IMR-90 (cell line): Measurements from ENCODE around the gene TP53BP1.

Experiments
- CEBPB ChIP-seq: IDR thresholded peaks from 2 replicates; pipeline ENCODE4 v1.6.1; 2012; ENCODE audit warnings: low read depth, low read length, improper control_type of control experiment
- CTCF ChIP-seq: conservative IDR thresholded peaks from 2 replicates; pipeline ENCODE4 v1.5.1; 2012; ENCODE audit warnings: mild to moderate bottlenecking, low read depth, low read length, improper control_type of control experiment
- ELK1 ChIP-seq: fragments of 150-350 bp; IDR thresholded peaks from 2 replicates; pipeline ENCODE4 v1.6.1; 2016; ENCODE audit warnings: low read depth, mild to moderate bottlenecking, low read length, moderate library complexity, borderline replicate concordance
- FOS ChIP-seq: fragments of 150-350 bp; IDR thresholded peaks from 2 replicates; pipeline ENCODE4 v1.6.1; 2016; ENCODE audit warnings: low read depth, low read length
- NFE2L2 ChIP-seq: fragments of 150-350 bp; IDR thresholded peaks from 2 replicates; pipeline ENCODE4 v1.6.1; 2016; ENCODE audit warnings: low read depth, mild to moderate bottlenecking, low read length
- POLR2A ChIP-seq: IDR thresholded peaks from 2 replicates; pipeline ENCODE4 v1.6.1; 2012; ENCODE audit warnings: mild to moderate bottlenecking, low read depth, low read length
- RAD21 ChIP-seq: IDR thresholded peaks from 2 replicates; pipeline ENCODE4 v1.6.1; 2012; ENCODE audit warnings: low read length, improper control_type of control experiment
- RCOR1 ChIP-seq: IDR thresholded peaks from 2 replicates; pipeline ENCODE4 v1.6.1; 2012; ENCODE audit warnings: mild to moderate bottlenecking, low read length, improper control_type of control experiment; ENCODE audit not compliant: insufficient replicate concordance
- SMC3 ChIP-seq: fragments of 150-350 bp; IDR thresholded peaks from 2 replicates; pipeline ENCODE4 v1.6.1; 2016; ENCODE audit warnings: low read depth, mild to moderate bottlenecking, antibody characterized with exemption, low read length, moderate library complexity
- USF2 ChIP-seq: fragments of 150-350 bp; IDR thresholded peaks from 2 replicates; pipeline ENCODE4 v1.6.1; 2017; ENCODE audit warnings: mild to moderate bottlenecking, antibody characterized with exemption, low read length, low read depth

- TF ChIP-seq RAD21 (peak; percentile 32), POLR2A (no peak), RCOR1 (no peak), CTCF (peak; percentile 30; the same call in 1 of the 2 replicates), FOS (no peak), NFE2L2 (no peak), CEBPB (no peak), SMC3 (no peak), USF2 (no peak), ELK1 (no peak)
These were observed 18.3 kb upstream of the TP53BP1 start for GRCh38 chr15:43511012-43511885.
